ACHN (cell line): ENCODE results near the gene PIP5K1A.

ENCODE experiments used
- DNase-seq: peaks from one replicate; pipeline ENCODE4 v3.0.0-alpha.2; 2015
- in situ Hi-C: cut with HindIII; loops from 2 replicates; pipeline ENCODE4 v1.10.0; 2017; ENCODE audit warnings: low sequenced_read_pairs, low pct_ligation_motif_present, low pct_unique_long_range_greater_than_20kb

PIP5K1A gene, protein sequence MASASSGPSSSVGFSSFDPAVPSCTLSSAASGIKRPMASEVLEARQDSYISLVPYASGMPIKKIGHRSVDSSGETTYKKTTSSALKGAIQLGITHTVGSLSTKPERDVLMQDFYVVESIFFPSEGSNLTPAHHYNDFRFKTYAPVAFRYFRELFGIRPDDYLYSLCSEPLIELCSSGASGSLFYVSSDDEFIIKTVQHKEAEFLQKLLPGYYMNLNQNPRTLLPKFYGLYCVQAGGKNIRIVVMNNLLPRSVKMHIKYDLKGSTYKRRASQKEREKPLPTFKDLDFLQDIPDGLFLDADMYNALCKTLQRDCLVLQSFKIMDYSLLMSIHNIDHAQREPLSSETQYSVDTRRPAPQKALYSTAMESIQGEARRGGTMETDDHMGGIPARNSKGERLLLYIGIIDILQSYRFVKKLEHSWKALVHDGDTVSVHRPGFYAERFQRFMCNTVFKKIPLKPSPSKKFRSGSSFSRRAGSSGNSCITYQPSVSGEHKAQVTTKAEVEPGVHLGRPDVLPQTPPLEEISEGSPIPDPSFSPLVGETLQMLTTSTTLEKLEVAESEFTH

DNA sequence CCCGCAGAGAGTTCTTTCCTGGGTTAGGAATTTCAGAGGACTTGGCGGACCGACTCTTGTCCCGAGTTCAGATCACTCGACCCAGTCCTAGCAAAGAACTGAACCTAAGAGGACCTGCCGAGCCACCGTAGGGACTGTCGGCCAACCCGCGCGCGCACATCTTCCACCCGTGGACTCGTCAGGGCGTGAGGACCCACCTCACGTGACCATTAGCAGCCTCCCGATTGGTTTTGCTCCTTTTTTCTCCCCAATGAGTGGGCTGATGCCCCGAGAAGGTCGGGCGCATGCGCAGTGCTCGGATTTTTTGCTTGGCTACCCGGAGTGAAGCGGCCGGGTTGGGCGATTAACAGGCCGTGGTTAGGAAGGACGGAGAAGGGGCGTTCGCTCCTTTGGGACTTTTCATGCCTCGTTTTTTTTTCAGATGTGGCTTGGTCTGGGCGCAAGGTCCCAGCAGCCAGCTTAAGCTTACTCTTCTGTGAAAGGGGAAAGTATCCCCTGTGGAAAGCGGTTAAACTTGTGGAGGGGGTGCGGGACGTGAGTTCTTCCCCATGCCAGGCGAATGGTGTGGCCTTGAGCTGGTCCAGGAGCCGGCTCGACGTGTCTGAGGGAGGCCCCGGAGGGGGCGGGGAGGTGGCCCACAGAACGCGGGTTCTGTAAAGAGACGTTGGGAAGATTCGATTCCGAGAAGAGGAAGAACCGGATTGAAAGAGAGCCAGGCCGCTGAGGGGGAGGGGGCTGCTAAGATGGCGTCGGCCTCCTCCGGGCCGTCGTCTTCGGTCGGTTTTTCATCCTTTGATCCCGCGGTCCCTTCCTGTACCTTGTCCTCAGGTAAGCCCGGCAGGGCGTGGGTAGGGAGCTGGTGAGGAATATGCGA, at the start of gene PIP5K1A:
PIP5K1A (plus strand) TSS at position 299 of the 874 bp plus-strand sequence; CDS start at position 744, 445 bp downstream.
- in situ Hi-C loops, result no loop called here

DNA sequence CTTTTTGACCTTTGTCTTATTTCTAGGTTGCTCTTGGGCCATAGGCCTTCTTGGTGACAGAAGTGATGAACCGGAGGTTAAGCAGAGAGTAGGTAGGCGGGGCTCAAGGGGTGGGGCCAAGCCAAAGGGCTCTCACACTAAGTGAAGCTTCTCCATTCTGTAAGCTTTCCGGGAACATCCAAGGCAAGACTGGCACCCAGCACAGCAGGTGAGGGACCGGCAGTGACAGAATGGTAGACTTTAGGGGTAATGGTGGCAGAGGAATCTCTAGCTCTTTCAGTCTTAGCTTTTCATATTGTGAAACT, 41.9 kb upstream of the PIP5K1A start, which contains the start of gene TNFAIP8L2:
TNFAIP8L2 (plus strand) TSS at position 135 of the 305 bp plus-strand sequence. CDS start 2,049 bp downstream, outside the sequence.
- in situ Hi-C loops, result no loop called here
- no peak for DNase-seq

More for the DNA sequence above, at the start of gene PIP5K1A:
- peak; percentile 99 for DNase-seq

DNA sequence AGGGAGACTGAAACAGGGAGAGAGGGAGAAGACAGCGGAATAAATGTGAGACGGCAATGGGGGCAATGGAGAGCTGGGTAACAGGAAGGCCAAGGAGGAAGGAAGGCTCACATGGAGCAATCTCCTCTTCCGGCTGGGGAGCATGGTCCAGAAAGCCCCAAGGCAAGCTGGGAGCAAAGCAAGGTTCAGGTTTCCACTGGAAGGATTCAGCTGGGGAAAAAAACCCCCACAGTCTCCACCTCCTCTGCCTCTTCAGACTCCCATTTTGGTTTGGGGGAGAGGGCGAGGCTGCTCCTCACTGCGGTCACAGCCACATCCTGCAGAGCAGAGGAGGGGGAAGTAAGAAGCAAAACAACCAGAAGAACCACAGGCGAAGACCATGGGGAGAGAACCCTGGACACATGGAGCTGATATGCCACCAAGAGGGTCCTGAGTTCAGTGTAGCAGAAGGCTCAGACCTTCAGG, 41.3 kb upstream of the PIP5K1A start:
- in situ Hi-C loops, result no loop called here
- no peak for DNase-seq

DNA sequence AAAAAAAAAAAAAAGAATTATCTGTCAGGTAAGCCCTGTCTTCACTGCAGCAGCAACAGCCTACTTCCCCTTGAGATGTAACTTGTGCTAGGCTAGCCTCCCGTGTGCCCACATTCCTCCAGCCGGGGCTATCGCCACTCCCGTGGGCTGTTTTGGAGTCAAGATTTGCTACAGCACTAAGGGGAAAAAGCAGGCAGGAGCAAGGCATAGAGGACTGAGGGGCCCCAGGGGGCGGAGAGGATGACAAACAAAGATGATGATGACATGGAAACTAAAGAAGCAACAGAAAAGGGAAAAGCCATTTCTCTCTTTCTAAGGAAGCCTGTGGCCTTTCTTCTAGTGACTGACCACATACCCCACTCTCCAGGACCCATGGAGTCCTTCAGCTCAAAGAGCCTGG, 40.0 kb upstream of the PIP5K1A start:
- in situ Hi-C loops, result no loop called here
- DNase-seq, result no peak

DNA sequence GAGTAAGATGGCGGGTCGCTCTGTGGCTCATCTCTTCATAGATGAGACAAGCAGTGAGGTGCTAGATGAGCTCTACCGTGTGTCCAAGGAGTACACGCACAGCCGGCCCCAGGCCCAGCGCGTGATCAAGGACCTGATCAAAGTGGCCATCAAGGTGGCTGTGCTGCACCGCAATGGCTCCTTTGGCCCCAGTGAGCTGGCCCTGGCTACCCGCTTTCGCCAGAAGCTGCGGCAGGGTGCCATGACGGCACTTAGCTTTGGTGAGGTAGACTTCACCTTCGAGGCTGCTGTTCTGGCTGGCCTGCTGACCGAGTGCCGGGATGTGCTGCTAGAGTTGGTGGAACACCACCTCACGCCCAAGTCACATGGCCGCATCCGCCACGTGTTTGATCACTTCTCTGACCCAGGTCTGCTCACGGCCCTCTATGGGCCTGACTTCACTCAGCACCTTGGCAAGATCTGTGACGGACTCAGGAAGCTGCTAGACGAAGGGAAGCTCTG, 39.6 kb upstream of the PIP5K1A start:
- DNase-seq, result no peak
- in situ Hi-C loops, result no loop called here

DNA sequence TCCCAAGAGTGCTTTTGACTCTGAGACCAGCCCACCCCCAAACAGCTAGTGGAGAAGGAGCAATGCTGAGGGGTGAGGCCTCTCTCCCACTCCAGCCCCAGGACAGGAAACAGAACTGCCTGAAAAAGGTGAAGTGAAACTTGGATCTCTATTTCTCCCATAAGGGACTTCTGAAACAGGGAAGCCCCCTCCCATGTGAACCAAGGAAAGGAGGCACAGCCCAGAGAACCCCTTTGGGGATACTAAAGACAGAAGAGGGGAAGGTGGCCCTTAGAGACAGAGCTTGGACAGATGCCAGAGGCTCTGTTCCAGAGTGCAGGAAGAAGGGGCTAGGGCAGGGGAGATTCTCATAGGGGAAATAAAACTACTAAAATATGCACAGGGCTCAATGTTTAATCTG, 39.0 kb upstream of the PIP5K1A start:
- in situ Hi-C loops, result no loop called here
- no peak for DNase-seq

DNA sequence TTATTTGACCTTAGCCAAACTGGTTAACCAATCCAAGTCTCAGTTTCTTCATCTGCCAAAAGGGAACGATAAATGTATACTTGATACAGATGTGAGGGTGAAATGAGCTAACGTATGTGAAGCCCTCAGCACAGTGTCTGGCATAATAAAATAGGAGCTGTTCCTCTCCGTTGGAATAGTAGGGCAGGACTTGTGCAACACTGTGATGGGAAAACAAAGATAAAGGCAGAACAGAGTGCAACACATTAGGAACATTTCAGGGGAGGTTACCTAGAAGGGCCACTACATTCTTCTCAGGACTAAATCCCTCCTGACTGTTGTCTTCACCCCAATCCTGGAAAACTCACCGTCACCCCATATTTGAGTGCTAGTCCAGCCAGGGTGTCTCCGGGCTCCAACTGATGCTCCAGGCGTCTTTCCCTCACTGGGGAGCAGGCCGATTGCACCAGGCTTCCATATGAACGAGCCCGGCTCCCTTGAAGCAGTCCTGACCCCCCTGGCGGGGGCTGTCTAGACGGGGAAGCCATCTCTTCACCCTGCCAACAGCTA, 33.5 kb upstream of the PIP5K1A start:
- in situ Hi-C loops, result no loop called here
- no peak for DNase-seq

DNA sequence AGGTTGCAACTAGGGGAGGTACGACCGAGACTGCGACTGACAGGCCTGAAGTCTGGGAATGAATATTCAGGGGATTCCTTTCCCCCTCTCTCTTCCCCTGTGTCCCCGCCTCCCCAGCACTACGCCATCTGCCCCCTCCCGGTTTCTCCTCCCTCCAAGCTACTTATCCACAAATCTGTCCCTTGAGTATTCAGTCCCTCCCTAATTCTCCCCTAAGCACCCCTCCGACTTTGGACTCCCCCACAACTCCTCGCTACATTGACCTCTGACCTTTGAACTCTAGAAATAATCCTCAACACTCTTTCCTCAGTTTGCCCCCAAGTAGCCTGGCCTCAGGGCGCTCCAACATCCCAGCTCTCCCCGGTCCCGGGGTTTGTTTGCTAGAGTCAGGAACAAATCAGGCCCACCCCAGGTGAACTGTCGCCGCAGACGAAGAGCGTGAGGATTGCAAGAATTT, 33.0 kb upstream of the PIP5K1A start:
- DNase-seq, result peak; percentile 44
- in situ Hi-C loops, result no loop called here

DNA sequence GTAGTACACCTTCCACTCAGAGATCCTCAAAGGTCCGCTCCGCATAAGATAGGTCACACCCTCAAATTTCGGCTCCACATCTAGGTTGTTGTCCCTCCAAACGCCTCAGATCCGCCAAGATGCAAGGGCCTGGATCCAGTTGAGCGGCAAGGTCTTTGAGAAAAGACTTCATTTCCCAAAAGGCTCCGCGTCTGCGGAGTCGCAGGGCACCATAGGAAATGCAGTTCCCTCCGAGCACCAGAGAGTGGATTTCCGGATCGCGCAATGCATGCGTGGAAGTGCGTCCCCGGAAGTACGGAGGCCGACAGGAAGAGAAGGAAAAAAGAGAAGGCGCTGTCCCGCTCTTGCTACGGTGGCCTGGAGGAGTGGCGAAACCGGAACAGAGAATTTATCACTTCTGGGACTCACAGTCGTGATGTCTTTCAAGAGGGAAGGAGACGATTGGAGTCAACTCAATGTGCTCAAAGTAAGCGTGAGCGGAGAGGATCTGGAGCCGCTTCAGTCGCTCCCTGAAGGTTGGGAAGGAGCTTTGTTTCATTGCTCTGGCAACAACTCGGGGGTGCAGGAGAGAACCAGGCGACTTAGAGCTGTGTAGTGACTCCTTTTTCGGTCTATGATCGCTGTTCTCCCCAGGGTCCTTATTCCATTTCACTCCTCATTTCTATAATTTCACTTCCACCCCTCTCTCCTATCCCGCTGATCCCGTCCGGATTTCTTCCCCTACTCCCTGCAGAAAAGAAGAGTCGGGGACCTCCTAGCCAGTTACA, 32.4 kb upstream of the PIP5K1A start, which contains the start of the genes LYSMD1 and SCNM1:
LYSMD1 (minus strand) TSS at position 165 of the 767 bp plus-strand sequence. CDS start 644 bp downstream, outside the sequence.
SCNM1 (plus strand) TSS at position 407 of the 767 bp plus-strand sequence; CDS start at position 416, 9 bp downstream.
- in situ Hi-C loops, result no loop called here
- peak; percentile 100 for DNase-seq

DNA sequence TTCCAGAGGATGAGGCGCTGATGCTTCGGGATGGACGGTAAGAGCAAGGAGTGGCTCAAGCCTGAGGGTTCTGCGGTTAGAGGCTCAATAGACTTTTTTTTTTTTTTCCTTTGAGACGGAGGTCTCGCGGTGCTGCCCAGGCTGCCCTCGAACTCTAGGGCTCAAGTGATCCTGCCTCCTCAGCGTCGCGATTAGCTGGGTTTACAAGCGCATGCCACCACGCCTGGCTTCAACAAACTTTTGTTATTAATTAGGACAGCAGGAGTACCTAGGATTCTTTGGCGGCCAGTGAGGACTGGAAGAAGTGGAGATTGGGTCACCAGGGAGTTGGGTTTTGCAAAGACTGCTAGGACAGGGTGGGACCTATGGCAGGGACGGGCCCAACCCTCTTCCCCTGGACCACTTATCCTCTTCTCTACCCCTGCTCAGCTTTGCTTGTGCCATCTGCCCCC, 31.8 kb upstream of the PIP5K1A start:
- peak; percentile 86 for DNase-seq
- in situ Hi-C loops, result no loop called here

DNA sequence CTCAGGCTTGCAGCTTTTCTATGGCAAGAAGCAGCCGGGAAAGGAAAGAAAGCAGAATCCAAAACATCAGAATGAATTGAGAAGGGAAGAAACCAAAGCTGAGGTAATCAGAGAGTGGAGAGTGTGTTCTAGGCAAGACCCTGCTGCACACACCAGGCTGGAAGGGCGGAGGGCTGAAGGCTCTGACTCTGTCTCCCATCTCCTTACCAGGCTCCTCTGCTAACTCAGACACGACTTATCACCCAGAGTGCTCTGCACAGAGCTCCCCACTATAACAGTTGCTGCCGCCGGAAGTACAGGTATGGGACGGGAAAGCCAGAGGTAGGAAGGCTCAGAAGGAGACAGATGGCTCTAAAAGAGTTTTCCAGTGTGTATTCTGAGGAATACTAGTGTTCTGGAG, 31.2 kb upstream of the PIP5K1A start:
- in situ Hi-C loops, result no loop called here
- DNase-seq, result no peak

DNA sequence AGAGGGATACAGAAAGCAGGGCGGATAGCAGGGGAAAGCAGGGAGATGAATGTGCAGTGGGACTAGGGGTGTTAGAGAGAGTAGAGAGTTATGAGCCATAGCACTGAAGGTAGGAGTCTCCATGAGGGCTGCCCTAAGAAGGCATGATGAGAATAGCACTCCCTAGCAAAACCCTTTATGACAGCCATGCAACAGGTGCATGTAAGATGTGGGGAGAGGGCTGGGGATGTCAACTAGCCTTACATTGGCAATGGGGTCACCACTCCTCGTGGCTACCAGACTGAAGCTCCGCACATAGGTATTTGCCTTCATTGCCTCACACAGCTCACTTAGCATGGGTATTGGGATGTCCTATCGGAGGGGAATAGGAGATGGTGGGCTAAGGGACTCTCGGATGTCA, 27.2 kb upstream of the PIP5K1A start:
- no peak for DNase-seq
- in situ Hi-C loops, result no loop called here

DNA sequence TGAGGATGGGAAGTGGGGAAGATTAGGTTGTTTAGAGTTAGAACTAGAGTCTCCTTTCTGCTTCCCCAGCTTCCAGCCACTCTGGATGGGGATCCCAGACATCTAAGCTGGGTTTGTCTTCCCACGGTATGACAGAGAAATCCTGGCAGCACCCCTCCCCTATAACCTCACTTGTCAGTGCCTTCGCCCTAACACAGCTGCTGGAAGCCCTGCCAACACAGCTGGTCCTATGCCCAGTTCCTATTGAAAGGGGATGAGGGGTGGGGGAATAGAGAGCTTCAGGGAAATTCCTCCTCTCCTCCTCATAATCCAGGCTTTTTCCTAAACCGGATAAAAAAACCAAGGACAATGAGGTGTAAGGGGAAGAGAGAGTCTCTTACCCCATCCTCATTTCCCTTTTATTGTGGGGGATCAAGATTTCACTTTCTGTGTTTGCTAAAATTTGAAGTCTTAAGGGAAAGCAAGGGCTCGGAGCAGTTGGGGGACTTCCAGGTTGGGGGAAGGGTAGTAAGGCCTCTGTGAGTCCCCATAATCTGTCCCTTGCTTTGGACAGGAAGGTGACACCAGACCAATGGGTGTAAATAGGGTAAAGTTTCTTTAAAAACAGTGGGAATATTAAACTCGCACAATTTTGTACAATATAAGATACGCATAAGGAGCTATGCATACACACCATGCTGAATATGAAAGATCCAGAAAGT, 23.2 kb upstream of the PIP5K1A start:
- in situ Hi-C loops, result no loop called here
- no peak for DNase-seq

DNA sequence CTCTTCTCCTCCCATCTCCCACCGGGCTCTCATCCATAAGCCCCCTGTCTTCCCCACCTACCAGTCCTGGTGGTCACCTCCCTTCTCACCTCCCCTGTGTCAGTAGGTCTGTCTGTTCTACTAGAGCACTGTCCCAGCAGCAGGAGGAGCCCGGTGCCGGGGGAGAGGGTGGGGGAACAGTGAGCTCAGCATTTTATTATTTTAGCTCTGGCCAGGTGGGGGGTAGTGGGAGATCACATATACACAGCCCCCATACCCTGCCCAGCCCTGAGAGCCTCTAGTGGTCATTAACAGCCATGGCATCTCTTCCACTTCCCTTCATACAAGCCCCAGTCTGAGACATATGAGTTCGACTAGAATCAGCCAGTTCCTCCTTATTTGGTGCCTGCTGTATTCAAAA, 22.5 kb upstream of the PIP5K1A start, which contains the start of gene TMOD4:
TMOD4 (minus strand) TSS at position 119 of the 400 bp plus-strand sequence. CDS start 1,106 bp downstream, outside the sequence.
- in situ Hi-C loops, result no loop called here
- peak; percentile 30 for DNase-seq

DNA sequence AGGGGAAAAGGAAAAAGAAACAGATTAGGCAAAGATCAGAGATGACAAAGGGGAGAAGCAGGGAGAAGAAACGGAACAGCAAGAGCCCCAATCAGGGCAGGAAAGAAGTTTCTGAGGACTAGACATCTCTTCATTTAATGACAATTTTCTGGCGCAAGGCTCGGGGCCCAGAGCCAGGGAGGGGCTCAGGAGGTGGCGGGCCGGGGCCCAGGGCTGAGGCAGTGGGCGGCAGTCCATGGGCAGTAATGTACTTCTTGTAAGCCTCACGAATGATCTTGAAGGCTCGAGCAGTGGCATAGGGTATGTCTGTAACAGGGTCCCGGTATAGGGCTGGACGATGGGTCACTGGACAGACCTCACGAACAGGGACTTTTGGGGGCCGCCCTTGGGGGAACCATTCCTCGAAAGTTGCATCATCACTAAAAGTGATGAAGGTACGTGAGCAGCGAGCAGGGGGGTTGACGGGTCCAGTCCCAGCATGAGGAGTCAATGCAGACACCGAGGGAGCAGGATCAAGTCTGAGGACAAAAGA, 21.8 kb upstream of the PIP5K1A start:
- in situ Hi-C loops, result no loop called here
- no peak for DNase-seq

DNA sequence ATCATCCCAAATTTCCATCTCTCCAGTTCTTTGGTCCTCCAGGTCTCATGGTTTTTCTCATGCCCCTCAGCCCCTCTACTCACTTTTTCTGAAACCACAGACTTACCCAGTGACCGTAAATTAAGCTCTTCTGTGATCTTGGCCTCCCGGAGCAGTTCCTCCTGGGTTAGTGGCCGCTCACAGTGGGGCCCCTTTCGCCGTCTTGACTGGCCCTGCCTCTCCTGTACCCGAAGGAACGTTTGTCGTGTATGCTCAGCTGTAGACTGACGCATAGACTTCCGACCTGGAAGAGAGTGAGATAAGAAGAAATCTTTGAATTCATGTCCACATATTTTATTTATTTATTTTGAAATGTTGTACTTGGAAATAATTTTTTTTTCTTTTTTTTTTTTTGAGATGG, 14.1 kb upstream of the PIP5K1A start:
- DNase-seq, result no peak
- in situ Hi-C loops, result no loop called here

DNA sequence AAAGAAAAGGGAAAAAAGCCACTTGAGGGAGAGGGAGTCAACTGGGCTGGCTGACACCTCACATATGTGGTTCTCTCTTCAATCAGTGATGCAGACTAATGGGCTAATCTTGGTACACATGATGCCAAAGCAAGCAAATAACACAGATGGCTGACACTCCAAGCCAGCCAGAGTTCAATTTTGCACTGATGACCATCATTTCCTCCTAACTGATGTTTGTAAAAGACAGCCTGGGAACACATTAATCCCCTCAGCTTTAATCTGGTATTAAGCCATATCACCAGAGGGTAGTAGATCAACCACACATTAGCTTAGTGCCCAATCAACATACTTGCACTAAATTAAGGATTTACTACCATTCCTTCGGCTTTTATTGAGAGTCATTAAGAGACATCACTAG, 11.1 kb upstream of the PIP5K1A start:
- in situ Hi-C loops, result no loop called here

More for the DNA sequence above, 11.1 kb upstream of the PIP5K1A start:
- no peak for DNase-seq
